Upper lobe of left lung (tissue), 4 donors: ENCODE data around the gene CSPG4.
"Not testable (repeated sequence)": the region's sequence is repeated elsewhere in the genome, so short reads cannot be mapped to it uniquely, and the experiment has no call there.

Experiments used
- CTCF ChIP-seq, 6 experiments: fragments of 450-650 bp in 4 of 6; fragments of 200-600 bp in 2 of 6; sonication (generic) in 2 of 6; IDR thresholded peaks; one replicate each; pipeline ENCODE4 v1.5.1; 2016 to 2019; ENCODE audit warnings: antibody characterized with exemption in 6 of 6
- EP300 ChIP-seq, 4 donors: sonication (generic); formaldehyde crosslinking; IDR thresholded peaks; one replicate each; pipeline ENCODE4 v1.5.1; 2017; ENCODE audit warnings: antibody characterized with exemption in 4 of 4, control low read depth in 2 of 4
- POLR2A ChIP-seq, 4 donors: fragments of 450-650 bp; IDR thresholded peaks; one replicate each; pipeline ENCODE4 v1.5.1; 2016 to 2017; ENCODE audit warnings: antibody characterized with exemption in 4 of 4, mild to moderate bottlenecking in 2 of 4
- POLR2AphosphoS5 ChIP-seq, 2 donors: sonication (generic); formaldehyde crosslinking; IDR thresholded peaks; one replicate each; pipeline ENCODE4 v1.5.1; 2017; ENCODE audit warnings: antibody characterized with exemption in 2 of 2

- TF ChIP-seq CTCF, POLR2A (IDR thresholded peaks at IDR 0.05): not testable (repeated sequence)
- TF ChIP-seq EP300 (IDR thresholded peaks at IDR 0.05) (peak in 2 of 4 donors; percentile 31 to 40), POLR2AphosphoS5 (IDR thresholded peaks at IDR 0.05) (peak in 1 of 2 donors; percentile 73)
These were observed 3.2 kb downstream of the CSPG4 start for GRCh38 chr15:75709458-75709857.
